MM.1S (cell line): ENCODE results near the gene LIME1.
"Not testable (repeated sequence)": the region's sequence is repeated elsewhere in the genome, so short reads cannot be mapped to it uniquely, and the experiment has no call there.

Experiments
- DNase-seq: peaks from one replicate; pipeline ENCODE4 v3.0.0-alpha.2; 2015
- H2AFZ ChIP-seq: fragments of 300-600 bp; sonication (generic); 2 replicates; pipeline ENCODE4 v1.6.0; 2016; ENCODE audit warnings: antibody characterized with exemption, low read length
- H3F3A ChIP-seq: fragments of 300-600 bp; sonication (generic); 2 replicates; pipeline ENCODE4 v1.6.1; 2016; ENCODE audit warnings: mild to moderate bottlenecking, antibody characterized with exemption, low read length, moderate library complexity, mixed read lengths; ENCODE audit not compliant: insufficient read depth
- H3K27ac ChIP-seq: fragments of 300-600 bp; sonication (generic); 2 replicates; pipeline ENCODE4 v1.5.1; 2016; ENCODE audit warnings: mild to moderate bottlenecking, low read length
- H3K27me3 ChIP-seq: fragments of 300-600 bp; sonication (generic); replicated peaks from 2 replicates; pipeline ENCODE4 v1.6.0; 2016; ENCODE audit warnings: low read length; ENCODE audit not compliant: insufficient read depth
- H3K36me3 ChIP-seq: fragments of 300-600 bp; sonication (generic); replicated peaks from 2 replicates; pipeline ENCODE4 v1.6.1; 2016; ENCODE audit warnings: mild to moderate bottlenecking, low read length, mixed read lengths; ENCODE audit not compliant: insufficient read depth
- H3K4me1 ChIP-seq: fragments of 300-600 bp; sonication (generic); 2 replicates; pipeline ENCODE4 v1.6.1; 2016; ENCODE audit warnings: low read length, mixed read lengths
- H3K4me2 ChIP-seq: fragments of 300-600 bp; sonication (generic); 2 replicates; pipeline ENCODE4 v1.6.0; 2016; ENCODE audit warnings: low read depth, low read length
- H3K4me3 ChIP-seq: fragments of 300-600 bp; sonication (generic); 2 replicates; pipeline ENCODE4 v1.5.1; 2016; ENCODE audit warnings: low read length, mixed read lengths
- H3K79me2 ChIP-seq: fragments of 300-600 bp; sonication (generic); 2 replicates; pipeline ENCODE4 v1.6.1; 2016; ENCODE audit warnings: mixed run types, low read length, mixed read lengths
- H3K9ac ChIP-seq: fragments of 300-600 bp; sonication (generic); 2 replicates; pipeline ENCODE4 v1.6.1; 2016; ENCODE audit warnings: low read length, mixed read lengths
- H3K9me2 ChIP-seq: fragments of 300-600 bp; sonication (generic); replicated peaks from 2 replicates; pipeline ENCODE4 v1.6.1; 2016; ENCODE audit warnings: mild to moderate bottlenecking, low read length, mixed read lengths; ENCODE audit not compliant: insufficient read depth
- H3K9me3 ChIP-seq: fragments of 300-600 bp; sonication (generic); replicated peaks from 2 replicates; pipeline ENCODE4 v1.6.1; 2016; ENCODE audit warnings: mild to moderate bottlenecking, low read length, mixed read lengths; ENCODE audit not compliant: insufficient read depth
- H4K20me1 ChIP-seq: fragments of 300-600 bp; sonication (generic); 2 replicates; pipeline ENCODE4 v1.6.1; 2016; ENCODE audit warnings: mild to moderate bottlenecking, low read length, moderate library complexity, mixed read lengths; ENCODE audit not compliant: insufficient read depth
- EZH2 ChIP-seq: fragments of 300-600 bp; sonication (generic); optimal IDR thresholded peaks from 2 replicates; pipeline ENCODE3; 2017; ENCODE audit warnings: low read depth, mild to moderate bottlenecking, antibody characterized with exemption, low read length, mixed read lengths
- EZH2phosphoT487 ChIP-seq: fragments of 300-600 bp; sonication (generic); IDR thresholded peaks from 2 replicates; pipeline ENCODE4 v1.6.1; 2018; ENCODE audit warnings: antibody characterized with exemption, low read length
- TF ChIP-seq, protein P1 (sequence below): fragments of 300-600 bp; sonication (generic); IDR thresholded peaks from 2 replicates; pipeline ENCODE4 v1.5.1; 2016; ENCODE audit warnings: antibody characterized with exemption, low read length, mixed read lengths

LIME1 gene

DNA sequence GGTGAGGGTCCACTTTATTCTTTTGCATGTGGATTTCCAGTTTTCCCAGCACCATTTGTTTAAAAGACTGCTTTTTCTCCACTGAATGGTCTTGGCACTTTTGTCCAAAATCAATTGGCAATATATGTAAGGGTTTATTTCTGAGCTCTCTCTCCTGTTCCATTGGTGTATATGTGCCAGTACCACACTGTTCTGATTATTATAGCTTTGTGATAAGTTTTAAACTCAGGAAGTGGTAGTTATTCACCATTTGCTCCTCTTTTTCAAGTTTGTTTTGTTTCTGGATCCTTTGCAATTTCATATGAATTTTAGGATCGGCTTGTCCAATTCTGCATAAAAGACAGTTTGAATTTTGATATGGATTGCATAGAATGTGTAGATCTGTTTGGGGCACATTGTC, 24.3 kb upstream of the LIME1 start:
- Histone ChIP-seq H3K9ac (no peak overlapping the region), H3K9me3 (no peaks in the 10 kb centered on the region), H2AFZ (no peak overlapping the region), H3K27ac (no peak overlapping the region), H3K79me2 (peaks cover 81% of the 10 kb centered on the region), H3K9me2 (no peaks in the 10 kb centered on the region), H3F3A (0 out of 2 replicates have a peak, but pooled peaks cover 2% of the 10 kb centered on the region), H3K36me3 (peaks cover 10% of the 10 kb centered on the region), H3K4me2 (no peak overlapping the region), H3K4me1 (peaks cover 8% of the 10 kb centered on the region), H4K20me1 (no peaks in the 10 kb centered on the region), H3K27me3 (no peaks in the 10 kb centered on the region), H3K4me3 (no peak overlapping the region)
- no peak for TF ChIP-seq EZH2
- TF ChIP-seq EZH2phosphoT487: no peak
- TF ChIP-seq, protein P1, sequence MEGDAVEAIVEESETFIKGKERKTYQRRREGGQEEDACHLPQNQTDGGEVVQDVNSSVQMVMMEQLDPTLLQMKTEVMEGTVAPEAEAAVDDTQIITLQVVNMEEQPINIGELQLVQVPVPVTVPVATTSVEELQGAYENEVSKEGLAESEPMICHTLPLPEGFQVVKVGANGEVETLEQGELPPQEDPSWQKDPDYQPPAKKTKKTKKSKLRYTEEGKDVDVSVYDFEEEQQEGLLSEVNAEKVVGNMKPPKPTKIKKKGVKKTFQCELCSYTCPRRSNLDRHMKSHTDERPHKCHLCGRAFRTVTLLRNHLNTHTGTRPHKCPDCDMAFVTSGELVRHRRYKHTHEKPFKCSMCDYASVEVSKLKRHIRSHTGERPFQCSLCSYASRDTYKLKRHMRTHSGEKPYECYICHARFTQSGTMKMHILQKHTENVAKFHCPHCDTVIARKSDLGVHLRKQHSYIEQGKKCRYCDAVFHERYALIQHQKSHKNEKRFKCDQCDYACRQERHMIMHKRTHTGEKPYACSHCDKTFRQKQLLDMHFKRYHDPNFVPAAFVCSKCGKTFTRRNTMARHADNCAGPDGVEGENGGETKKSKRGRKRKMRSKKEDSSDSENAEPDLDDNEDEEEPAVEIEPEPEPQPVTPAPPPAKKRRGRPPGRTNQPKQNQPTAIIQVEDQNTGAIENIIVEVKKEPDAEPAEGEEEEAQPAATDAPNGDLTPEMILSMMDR: no peak
- DNase-seq: no peak

DNA sequence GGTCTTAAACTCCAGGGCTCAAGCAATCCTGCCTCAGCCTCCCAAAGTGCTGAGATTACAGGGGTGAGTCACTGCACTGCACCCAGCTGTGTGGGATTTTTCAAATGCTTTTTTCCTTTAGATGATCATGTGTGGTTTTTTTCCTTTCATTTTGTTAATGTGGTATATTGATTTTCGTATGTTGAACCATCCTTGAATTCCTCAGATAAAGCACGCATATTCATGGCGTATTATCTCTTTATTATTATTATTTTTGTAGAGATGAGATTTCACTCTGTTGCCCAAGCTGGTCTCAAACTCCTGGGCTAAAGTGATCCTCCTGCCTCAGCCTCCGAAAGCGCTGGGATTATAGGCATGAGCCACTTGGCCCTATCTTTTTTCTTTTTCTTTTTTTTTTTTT, 21.6 kb upstream of the LIME1 start:
- Histone ChIP-seq H3K9me2 (no peaks in the 10 kb centered on the region), H4K20me1 (no peaks in the 10 kb centered on the region), H3K4me2 (no peak overlapping the region), H3K79me2 (peaks cover 79% of the 10 kb centered on the region), H3K4me3 (no peak overlapping the region), H3K9me3 (no peaks in the 10 kb centered on the region), H2AFZ (no peak overlapping the region), H3K27me3 (no peaks in the 10 kb centered on the region), H3K27ac (no peak overlapping the region), H3K4me1 (no peaks in the 10 kb centered on the region), H3K36me3 (peaks cover 12% of the 10 kb centered on the region), H3K9ac (no peak overlapping the region), H3F3A (no peaks in the 10 kb centered on the region)
- DNase-seq: no peak
- TF ChIP-seq, protein P1: no peak
- TF ChIP-seq EZH2phosphoT487: no peak
- TF ChIP-seq EZH2: no peak

- Histone ChIP-seq H3K4me3 (no peak overlapping the region), H3K9me3 (no peaks in the 10 kb centered on the region), H3K27me3 (no peaks in the 10 kb centered on the region), H3K9me2 (no peaks in the 10 kb centered on the region), H2AFZ (no peak overlapping the region), H3K36me3 (peaks cover 2% of the 10 kb centered on the region), H3K9ac (no peak overlapping the region), H3K4me2 (no peak overlapping the region), H3F3A (no peaks in the 10 kb centered on the region), H3K79me2 (peaks cover 56% of the 10 kb centered on the region), H3K4me1 (no peaks in the 10 kb centered on the region), H3K27ac (no peak overlapping the region), H4K20me1 (no peaks in the 10 kb centered on the region)
- TF ChIP-seq, protein P1: no peak
- TF ChIP-seq EZH2 (no peak), EZH2phosphoT487 (no peak)
- no peak for DNase-seq
Measured at GRCh38 chr20:63718996-63719395, 17.5 kb upstream of the LIME1 start.

GRCh38 chr20:63722967-63723622, 13.4 kb upstream of the LIME1 start:
- not testable (repeated sequence) for H3K4me3 ChIP-seq, H3K9me3 ChIP-seq, H3K27me3 ChIP-seq, H3K9ac ChIP-seq, H2AFZ ChIP-seq, DNase-seq, H3K36me3 ChIP-seq, H3K27ac ChIP-seq, H3K9me2 ChIP-seq, H4K20me1 ChIP-seq, H3K4me2 ChIP-seq
- peaks cover 36% of the 10 kb centered on the region for H3K79me2 ChIP-seq
- H3K4me1 ChIP-seq: peaks cover 15% of the 10 kb centered on the region
- H3F3A ChIP-seq: peaks cover 18% of the 10 kb centered on the region

DNA sequence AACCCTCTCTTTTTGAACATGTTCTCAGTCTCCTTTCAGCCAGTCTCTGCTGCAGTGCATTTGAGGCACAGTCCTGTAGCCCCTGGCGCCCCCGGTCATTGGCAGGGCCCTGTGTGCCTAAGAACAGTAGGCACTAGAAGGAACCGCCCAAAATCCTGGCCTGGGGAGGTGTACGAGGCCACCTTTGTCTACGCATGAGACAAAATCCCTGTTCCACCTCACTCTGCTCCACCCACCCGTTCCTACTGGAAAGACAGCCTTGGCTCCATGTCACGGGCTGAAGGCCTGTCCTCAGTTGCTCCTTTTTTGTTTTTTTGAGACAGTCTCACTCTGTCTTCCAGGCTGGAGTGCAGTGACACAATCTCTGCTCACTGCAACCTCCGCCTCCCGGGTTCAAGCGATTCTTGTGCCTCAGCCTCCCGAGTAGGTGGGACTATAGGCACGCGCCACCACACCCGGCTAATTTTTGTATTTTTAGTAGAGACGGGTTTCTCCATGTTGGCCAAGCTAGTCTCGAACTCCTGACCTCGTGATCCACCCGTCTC, 6.2 kb upstream of the LIME1 start:
- H3K9me2 ChIP-seq, H3K36me3 ChIP-seq, H3K9me3 ChIP-seq, H2AFZ ChIP-seq, DNase-seq, H3K4me3 ChIP-seq, H3K27me3 ChIP-seq, H4K20me1 ChIP-seq: not testable (repeated sequence)
- Histone ChIP-seq H3K4me1 (peaks cover 60% of the 10 kb centered on the region), H3K79me2 (peaks cover 47% of the 10 kb centered on the region), H3K27ac (peak overlapping the region; percentile 88), H3K4me2 (peak overlapping the region; percentile 35; the same call in 1 of the 2 replicates), H3F3A (peaks cover 54% of the 10 kb centered on the region), H3K9ac (peak overlapping the region; percentile 28; the same call in 1 of the 2 replicates)
